Measurements from ENCODE around the gene DENND1B.

The DENND1B gene

DNA sequence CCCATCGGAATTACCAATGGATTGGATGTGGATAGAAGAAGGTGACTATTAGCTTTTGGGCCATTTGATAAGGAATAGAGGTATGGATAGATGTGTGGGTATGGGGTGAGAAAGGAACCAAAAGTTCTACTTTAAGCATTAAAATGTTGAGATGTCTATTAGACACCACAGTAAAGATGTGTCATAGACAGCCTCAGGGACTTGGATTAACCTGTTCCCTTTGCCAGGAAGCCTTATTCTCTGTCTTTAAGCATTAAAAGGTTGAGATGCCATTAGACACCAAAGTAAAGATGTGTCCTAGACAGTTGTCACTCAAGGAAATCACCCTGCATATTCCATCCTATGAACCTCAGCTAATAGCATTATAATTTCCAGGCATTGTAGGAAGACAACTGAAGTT is 11.0 kb upstream of the DENND1B start:
- TF ChIP-seq, protein P1, sequence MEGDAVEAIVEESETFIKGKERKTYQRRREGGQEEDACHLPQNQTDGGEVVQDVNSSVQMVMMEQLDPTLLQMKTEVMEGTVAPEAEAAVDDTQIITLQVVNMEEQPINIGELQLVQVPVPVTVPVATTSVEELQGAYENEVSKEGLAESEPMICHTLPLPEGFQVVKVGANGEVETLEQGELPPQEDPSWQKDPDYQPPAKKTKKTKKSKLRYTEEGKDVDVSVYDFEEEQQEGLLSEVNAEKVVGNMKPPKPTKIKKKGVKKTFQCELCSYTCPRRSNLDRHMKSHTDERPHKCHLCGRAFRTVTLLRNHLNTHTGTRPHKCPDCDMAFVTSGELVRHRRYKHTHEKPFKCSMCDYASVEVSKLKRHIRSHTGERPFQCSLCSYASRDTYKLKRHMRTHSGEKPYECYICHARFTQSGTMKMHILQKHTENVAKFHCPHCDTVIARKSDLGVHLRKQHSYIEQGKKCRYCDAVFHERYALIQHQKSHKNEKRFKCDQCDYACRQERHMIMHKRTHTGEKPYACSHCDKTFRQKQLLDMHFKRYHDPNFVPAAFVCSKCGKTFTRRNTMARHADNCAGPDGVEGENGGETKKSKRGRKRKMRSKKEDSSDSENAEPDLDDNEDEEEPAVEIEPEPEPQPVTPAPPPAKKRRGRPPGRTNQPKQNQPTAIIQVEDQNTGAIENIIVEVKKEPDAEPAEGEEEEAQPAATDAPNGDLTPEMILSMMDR (IDR thresholded peaks at IDR 0.05; ENCODE audit: control insufficient read depth, extremely low read depth, insufficient read depth) = no peak
- DNase-seq (ENCODE audit: low read depth) = no peak
- no peak overlapping the region for H3K4me3 ChIP-seq (ENCODE audit: low read depth, low read length)

DNA sequence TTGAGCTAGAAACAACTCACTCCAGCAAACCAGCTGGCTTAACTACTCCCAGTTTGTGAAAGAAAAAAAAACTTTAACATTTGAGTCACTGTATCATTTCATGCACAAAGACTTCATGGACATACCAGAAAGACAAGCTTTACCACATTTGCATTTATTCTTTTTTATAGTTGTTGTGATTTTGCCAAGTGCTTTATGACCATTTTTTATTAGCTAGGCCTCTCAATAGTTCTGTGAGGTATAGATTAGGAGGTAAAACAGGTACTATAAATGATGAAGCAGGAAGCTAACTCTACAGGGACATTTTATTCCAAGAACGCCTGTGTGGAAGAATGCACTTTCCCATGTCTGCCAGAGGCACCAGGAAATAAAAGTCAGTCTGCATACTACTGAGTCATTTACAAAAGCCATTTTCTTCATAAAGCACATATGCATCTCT is 8.2 kb upstream of the DENND1B start:
- TF ChIP-seq, protein P1 (IDR thresholded peaks at IDR 0.05; ENCODE audit: control insufficient read depth, extremely low read depth, insufficient read depth) = no peak
- DNase-seq (ENCODE audit: low read depth) = peak; percentile 98
- no peak overlapping the region for H3K4me3 ChIP-seq (ENCODE audit: low read depth, low read length)

DNA sequence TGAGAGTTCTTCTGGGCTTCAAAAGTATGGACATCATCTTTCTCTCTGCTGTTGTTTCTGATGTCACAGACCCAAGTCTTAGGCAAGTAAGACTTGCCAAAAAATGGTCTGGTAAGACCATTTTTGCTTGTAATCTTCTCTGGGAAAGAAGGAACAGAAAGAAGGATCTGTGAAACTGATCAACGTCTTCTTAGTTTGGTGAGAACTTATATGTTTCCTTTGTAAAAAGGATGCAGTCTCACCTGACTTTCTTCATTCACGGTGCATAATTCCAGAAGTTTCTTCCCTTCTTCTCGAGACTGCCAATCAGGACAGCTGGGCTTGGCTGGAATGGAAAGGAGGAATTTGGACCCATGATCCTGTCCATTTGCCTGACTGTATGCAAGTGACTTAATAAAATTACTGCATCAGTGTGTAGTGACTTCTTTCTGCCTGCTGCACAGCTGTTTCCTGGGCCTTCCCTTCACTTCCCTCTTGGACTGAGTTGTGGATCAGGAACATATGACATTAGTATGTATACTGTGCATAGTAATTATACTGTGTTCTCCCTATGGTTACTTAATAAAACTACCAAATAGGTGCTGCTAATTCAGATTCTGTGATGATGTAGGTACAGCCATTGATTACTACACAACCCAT is 7.6 kb upstream of the DENND1B start:
- DNase-seq (ENCODE audit: low read depth) = no peak
- TF ChIP-seq, protein P1 (IDR thresholded peaks at IDR 0.05; ENCODE audit: control insufficient read depth, extremely low read depth, insufficient read depth) = no peak
- H3K4me3 ChIP-seq (ENCODE audit: low read depth, low read length) = no peak overlapping the region

DNA sequence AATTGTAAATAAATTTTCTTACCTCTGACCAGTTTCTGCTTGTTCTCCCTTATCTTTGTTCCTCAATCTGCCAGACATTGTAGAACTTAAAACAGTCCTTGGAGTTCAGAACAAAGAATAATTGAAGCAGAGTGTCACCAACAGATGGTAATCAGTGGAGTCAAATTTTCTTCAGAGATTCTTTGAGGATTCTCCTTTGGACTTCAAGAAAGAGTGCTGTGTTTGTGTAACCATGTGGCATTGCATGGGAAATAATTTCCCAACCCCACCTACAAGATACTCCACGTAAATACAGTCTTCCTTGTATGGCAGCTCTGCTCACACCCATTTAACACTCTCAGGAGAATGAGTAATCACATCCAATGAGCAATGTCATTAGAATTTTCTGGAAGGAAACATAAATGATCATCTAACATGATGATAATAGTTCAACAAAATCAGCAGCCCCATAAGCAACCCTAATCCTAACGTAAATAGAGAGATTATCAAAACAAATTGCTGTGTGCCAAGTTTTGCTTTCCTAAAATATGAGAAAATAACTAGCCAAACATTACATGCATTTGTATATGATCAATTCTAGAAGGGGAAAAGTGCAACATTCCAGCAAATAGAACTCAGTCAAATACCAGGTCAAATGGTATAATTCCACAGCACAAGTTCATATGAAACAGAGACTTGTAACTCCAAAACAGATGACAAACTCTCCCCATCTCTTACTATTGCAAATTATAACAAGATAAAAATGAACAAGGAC is 6.9 kb upstream of the DENND1B start:
- TF ChIP-seq, protein P1 (IDR thresholded peaks at IDR 0.05; ENCODE audit: control insufficient read depth, extremely low read depth, insufficient read depth) = no peak
- H3K4me3 ChIP-seq (ENCODE audit: low read depth, low read length) = no peak overlapping the region
- no peak for DNase-seq (ENCODE audit: low read depth)

DNA sequence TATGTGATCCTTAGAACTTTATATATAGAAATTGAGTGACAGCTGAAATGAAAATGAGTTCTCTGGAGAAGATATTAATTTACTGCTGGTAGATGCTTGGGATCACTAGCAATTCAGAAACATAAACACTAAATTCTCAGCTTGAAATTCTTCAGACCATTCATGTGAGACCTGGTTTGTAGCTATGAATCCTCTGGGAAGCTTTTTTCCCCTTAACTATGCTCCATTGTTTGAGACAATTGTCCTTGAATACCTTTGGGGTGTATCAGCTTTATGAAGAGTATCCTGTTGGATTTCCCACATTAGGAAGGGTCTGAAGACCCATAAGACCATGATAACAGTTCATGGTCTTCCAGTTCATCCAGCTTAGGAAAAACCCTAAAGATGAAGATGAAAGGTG is 4.6 kb upstream of the DENND1B start:
- DNase-seq (ENCODE audit: low read depth) = no peak
- H3K4me3 ChIP-seq (ENCODE audit: low read depth, low read length) = no peak overlapping the region
- TF ChIP-seq, protein P1 (IDR thresholded peaks at IDR 0.05; ENCODE audit: control insufficient read depth, extremely low read depth, insufficient read depth) = no peak

DNA sequence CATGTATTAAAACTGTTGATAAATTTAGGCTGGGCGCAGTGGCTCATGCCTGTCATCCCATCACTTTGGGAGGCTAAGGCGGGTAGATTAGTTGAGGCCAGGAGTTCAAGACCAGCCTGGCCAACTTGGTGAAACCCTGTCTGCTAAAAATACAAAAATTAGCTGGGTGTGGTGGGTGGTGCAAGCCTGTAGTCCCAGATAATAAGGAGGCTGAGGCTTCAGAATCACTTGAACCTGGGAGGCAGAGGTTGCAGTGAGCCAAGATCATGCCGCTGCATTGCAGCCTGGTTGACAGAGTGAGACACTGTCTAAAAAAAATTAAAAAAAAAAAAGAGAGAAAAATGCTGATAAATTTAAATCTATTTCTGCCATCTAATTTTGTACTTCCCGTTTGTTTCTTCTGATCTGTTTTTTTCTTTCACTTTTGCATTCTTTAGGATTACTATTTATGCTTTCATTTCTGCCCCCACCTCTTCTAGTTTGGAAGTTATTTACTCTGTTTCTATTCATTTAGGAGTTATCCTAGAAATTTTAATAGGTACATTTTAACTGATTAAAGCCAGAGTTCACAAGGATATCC is 3.2 kb upstream of the DENND1B start:
- TF ChIP-seq, protein P1 (IDR thresholded peaks at IDR 0.05; ENCODE audit: control insufficient read depth, extremely low read depth, insufficient read depth) = no peak
- H3K4me3 ChIP-seq (ENCODE audit: low read depth, low read length) = no peak overlapping the region
- no peak for DNase-seq (ENCODE audit: low read depth)
